ENCODE data around the gene SSPN.

SSPN gene

DNA sequence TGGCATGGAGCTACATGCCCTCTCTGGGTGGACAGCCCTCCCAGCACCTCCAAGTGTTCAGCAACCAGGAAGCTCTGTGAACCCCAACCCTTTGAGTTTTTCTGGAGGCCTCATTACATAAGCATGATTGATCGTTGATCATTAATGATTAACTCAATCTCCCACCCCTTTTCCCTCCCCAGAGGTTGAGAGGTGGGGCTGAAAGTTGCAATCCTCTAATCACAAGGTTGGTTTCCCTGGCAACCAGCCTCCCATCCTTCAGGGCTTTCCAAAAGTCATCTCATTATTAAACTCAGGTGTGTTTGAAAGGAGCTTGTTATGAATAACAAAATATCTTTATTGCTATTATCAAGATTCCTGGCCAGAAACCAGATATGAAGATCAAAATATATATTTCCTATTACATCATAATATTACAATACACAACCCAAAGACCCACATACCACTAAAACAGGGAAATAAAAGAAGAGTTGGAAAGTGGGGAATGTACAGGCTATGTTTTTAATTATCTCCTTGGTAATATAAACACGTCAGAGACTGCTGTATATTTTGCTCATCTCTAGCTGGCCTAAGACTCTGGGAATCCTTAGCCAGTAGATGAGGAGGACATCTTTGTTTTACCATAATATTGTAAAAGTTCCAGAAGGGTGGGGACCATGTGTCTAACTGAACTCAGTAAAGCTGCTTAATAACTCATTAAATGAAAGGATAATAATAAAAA lies 73.6 kb downstream of the SSPN start:
- DNase-seq: no peak

DNA sequence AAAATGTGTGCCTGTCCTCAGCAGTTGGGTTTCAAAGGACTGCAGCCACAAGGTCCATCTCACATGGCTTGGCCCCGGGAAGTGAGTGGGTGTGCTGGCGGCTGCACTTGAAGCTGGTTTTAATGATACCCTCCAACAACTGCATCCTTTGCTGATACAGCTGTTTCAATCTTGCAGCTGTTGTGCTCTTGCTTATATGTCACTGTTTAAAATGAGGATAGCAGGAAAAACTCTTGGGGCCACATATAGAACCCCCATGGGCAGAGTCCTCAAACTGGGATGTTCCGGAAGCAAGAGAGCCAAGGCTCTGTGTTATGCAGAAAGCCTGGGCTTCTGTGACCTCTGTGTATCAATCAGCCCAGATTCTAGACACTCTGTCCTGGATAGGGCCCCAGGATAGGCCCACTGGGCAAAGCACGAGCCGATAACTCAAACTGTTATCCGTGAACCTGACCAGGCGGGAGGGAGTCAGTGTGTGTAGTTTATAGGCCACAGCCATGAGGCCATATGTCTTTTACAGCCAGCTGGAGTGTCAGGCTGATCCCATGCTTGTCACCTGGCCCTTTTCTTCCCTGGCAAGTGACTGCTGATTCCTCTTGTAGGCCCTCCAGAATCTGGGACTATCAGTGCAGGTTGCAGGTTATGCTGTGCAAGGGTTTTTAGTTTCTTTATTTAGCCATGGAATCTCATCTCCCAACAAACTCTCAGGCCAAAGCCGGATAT lies 74.3 kb downstream of the SSPN start:
- DNase-seq: no peak

DNA sequence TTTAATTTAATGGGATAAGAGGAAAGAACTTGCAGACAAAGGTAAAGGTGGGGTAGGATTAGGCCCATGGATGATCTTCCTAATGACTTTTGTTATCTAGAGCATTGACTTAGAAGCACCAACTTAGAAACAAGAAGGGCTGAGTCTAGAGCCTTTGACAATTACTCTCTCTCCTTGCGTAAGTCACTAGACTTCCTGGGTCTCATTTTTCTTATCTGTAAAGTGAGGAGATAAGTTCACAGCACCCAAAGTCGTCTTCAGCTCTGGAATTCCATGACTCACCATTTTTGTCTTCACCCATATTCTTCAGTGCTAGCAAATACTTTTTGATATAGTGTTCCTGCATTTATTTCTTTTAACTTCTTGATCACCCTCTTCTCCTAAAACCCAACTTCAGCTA lies 75.7 kb downstream of the SSPN start:
- DNase-seq: no peak

DNA sequence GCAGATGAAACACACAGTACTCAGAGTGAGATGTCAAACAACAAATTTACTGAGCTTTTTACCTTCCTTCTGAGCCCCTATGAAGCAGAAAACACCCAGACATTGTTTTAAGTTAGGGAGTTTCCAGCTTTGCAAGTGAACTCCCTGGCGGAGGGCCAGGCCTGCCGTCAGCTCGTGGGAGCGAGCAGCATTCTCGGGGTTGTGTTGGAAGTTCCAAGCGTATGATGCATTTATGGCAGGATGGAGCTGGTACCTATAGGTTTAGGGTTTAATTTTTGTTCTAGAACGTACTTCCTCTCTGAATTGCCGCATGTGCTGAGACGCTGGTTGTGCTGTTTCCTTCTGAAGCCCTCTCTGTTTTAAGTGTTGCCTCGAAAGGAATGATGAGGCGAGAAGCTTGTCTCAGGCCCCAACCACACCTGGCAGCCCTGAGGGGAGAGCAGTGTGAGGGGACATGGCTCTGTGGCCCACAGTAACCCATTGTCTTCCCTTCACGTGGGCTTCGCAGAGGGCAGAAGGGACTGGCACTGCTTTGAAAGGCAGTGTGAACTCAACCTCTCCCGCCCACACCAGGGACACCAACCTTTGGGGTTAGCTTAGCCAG lies 76.6 kb downstream of the SSPN start:
- DNase-seq: no peak

DNA sequence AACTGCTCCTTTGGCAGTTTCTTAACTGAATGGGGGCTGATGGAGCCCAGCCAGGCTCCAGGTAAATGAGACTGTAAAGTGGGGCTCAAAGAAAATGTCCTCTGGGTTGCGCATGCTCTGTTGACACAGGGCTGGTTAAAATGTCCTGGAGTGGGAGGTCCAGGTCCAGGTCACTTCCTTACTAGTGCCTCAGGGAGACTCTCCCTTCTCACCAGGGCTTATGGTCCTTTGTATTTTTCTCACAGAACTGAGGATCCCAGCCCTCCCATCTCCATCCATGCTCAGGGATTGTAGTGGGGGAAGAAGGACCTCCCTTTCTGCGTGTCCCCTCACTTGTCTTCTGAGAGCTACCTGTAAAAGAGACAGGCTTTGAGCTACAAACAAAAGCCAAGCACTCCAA lies 77.5 kb downstream of the SSPN start:
- DNase-seq: no peak

DNA sequence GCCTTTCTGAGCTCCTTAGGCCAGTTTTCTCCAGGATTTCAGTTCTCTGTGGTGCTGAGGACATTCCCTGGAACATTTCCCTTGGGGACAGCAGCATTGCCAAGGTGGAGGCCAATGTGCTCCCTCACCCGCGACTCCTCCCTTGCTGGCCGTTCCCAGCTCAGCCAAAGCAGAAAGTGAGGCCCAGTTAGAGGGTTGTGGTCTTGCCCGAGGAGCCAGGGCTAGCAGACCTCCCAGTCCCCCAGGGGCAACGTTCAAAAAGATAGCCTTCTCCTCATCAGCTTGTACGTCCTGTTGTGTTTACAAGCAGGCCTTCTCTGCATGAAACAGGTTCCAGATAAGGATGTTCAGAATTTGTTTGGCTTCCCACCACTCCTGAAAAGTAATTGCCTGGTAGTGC lies 78.4 kb downstream of the SSPN start:
- no peak for DNase-seq

DNA sequence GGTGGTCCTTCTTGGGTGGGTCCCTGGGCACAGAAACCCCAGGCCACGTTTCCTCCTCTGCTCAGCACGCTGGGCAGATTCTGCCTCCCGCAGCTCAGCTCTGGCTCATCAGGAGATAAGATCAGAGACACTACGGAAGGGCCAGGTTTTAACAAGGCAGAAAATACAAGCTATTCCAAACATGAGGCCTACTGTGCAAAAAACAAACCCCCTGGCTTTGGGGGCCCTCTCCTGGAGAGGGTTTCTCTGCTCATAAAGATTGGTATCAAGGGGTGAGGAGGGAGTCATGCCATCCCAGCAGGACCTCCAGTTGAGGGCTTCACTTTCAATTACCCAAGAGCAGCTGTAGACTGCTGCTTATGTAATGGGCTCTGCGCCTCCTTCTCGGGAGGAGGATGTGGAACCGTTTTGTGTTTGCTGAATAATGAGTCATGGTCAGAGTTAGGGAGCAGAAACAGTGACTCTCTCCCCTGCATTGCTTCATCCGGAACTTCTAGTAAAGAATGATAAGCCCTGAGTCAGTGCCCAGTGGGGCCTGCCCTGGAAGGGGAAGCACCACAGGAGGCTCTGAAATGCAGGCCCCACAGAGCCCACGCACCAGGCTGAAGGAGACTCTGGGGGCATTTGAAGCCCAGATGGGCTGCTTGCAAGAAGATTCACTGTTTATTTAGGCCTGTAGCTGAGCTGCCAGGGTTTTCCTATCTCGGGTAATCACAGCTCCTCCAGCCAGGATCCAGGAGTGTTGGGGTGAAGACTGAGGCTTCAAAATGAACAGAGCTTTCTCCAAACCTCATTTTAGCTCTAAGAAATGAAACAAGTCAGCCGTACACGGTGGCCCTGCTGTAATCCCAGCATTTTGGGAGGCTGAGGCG lies 79.3 kb downstream of the SSPN start:
- DNase-seq: no peak

DNA sequence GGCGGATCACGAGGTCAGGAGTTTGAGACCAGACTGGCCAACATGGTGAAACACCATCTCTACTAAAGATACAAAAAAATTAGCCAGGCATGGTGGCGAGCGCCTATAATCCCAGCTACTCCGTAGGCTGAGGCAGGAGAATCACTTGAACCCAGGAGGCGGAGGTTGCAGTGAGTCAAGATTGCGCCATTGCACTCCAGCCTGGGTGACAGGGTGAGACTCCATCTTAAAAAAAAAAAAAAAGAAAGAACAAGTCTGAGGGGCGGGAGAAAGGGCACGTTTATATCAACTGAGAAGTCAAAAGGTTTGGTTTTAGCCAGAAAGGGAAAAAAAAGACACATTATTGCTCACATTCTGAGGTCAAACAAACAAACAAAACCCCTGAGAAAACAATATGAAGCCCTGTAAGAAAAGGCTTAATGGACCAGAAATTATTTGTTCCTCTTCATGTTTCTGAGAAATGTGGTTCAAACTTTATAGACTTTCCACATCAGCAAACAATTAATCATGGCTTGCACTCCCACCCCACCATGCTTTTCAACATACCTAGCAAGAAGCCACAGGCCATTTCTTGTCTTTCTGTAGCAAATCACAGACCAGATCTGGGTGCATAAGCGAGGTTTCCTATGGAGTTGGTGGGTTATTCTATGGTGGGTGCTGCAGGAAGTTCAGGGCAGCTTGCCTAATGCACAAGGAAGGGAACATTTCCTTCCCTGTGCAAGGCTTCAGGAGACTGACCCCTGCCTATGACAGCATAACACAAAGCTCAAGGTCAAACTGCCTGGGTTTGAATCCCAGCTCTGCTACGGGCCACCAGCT lies 80.1 kb downstream of the SSPN start:
- DNase-seq: no peak

DNA sequence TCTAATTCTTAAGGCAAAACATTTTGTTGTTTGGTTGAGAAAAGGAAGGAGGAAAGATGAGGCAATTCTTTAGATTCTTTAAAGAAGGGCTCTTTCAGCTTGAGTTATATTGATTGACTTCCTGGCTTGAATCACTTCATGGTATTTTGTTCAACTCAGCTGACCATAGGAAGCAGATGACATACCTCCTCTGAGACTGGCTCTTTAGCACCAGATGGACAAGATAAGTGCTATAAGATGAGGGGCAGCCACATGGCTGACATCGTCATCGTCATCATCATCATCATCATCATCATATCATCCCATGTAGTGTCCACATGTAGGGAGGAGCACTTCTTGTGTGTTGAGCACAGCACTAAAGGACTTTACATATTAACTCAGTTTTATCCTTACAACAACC lies 81.3 kb downstream of the SSPN start:
- DNase-seq: no peak

DNA sequence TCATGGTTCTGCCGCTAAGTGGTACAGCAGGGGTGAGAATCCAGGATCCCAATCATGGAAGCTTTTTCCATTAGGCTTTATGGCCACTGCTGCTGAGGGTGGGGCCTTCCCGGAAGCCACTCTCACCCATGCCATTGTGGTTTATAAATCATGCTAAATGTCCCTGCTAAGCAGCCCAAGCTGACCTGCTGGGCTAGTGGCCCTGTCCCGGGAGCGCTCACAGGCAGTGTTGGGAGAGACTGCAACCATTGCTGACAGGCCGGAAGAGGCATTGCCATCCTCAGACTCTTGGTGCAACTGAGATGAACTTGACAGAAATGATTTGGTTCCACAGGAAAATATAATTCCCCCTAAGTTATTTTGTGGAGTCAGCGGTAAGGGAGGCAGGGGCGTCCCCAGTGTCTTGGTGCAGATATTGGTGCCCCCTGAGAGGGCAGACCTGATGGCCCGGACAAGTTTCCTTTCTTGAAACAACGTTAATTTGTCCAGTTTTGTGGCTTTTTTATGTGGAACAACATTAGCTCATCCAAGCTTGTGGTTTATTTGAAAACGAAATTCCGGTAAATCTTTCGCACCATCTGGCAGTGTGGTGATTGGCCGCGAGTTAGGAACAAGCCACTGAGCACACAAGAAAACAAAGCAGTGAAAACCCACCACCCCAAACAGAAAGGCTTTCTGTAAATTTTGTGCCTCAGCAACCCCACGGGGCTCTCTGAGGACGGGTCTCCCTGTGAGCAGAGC lies 82.3 kb downstream of the SSPN start:
- no peak for DNase-seq

DNA sequence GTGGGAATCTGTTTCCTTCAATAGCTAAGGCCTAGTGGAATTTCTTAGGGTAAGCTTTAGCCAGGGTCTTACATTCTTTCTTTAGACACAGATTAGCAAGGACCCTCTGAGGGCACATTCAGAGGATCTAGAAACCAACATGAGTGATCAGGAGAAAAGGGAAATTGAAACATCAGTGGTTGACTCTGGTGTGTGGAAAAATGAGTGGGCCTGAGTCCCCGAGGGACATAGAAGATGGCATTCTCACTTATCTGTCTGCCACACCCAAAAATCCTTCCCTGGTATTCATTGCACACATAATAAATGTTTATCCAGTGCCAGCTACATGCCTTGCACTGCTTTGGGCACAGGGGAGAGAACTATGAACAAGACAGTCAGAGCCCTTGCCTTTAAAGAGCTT lies 82.9 kb downstream of the SSPN start:
- no peak for DNase-seq

DNA sequence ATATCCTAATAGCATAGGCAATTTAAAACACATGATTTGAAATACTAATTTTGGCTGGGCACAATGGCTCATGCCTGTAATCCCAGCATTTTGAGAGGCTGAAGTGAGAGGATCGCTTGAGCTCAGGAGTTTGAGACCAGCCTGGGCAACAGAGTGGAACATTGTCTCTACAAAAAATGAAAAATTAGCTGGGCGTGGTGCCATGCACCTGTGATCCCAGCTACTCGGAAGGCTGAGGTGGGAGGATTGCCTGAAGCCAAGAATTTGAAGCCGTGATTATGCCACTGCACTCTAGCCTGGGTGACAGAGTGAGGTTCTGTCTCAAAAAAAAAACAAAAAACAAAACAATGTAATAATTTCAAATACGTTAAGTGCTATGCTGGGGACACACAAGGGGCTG lies 83.3 kb downstream of the SSPN start:
- no peak for DNase-seq

DNA sequence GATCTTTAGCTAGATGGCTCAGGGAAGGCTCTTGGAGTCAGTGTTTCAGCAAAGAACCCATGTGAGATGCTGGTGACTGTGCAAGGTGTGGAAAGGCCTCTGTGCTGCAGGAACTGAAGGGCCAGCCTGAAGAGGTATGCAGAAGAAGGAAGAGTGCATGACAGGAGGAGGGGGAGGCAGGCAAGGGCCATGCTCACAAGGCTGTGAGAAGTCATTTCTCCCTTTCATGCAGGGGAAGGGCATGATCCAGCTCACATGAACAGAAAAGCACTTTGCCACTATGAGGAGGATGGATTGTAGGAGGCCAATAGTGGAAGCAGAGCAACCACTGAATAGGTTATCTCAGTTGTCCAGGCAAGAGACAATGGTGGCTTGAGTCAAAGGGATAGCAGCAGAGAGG lies 83.7 kb downstream of the SSPN start:
- no peak for DNase-seq

DNA sequence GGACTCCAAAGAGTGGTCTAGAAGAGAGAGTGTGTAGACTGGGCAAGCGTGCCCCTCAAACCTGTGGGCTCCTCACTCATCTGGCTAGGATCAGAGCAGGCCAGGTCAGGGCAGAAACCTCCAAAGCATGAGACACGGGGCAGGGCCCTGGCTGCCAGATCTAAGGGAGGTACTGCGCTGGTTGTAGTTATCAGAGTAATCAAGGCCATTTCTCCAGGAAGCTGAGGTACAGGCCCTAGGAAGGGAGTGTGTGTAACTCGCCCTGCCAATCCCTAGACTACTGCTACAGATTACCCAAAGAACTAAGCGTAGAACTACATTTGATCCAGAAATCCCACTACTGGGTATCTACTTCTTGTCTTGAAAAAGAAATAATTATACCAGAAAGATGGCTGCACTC lies 84.5 kb downstream of the SSPN start:
- no peak for DNase-seq

DNA sequence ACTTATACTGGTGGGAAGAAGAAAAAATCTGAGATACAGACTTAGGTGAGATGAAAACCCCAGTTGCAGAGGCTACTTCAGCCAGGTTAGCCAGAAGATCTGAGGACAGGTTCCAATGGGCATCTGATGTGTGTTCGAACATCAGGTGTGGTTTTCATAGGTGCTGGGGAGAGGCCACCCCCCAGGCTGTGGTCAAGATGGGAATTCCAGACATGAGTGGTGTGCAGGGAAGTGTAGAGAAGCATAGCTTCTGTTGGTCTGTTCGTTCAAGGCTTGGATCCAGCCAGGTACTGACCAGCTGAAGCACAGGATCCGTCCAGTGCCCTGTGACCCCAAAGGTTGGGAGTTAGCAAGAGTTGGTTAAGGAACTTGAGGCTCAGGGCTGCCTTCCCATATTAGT lies 85.5 kb downstream of the SSPN start:
- no peak for DNase-seq

DNA sequence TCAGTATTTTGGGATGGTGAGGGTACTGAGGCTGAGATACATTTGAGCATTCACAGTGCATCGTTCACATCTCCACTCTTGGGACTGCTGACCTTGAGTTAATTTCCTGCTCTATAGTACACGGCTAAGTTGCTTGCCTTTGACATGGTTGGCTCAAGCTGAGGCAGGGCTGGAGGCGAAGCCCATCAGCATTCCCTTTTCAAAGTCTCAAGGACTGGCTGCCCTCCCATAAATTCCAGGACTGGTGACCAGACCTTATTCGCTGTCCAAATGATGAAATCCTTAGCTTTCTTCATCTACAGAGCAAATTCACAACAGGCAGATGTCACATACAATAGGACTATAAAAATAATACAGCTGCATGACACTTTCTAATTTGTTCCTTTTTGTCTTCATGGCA lies 85.9 kb downstream of the SSPN start:
- DNase-seq: no peak

DNA sequence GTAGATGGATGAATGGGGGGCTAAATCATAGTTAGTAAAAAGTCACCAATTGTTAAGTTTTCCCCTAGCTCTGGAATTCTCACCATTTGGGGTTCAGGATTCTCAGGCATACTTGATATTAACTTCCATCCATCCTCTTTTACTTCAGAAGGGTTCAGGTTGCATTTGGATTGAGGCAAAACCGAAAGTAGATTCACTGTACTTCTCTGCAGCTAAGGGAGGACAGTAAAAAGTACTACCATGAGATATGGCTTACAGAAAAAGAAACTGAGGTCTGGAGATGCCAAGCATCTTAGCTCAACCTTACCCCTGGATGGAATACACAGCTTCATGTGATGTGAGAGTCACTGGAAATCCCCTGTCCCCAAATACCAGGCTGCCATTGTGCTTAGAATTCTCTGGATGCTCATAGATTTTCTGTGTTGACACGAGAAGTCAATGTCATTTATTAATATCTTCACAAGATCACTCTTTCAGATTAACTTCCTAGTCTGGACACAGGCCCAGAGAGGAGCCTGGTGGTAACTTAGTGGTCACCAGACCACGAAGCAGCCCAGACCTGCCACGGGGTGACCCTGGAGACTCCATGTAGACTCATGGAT lies 87.1 kb downstream of the SSPN start:
- no peak for DNase-seq

DNA sequence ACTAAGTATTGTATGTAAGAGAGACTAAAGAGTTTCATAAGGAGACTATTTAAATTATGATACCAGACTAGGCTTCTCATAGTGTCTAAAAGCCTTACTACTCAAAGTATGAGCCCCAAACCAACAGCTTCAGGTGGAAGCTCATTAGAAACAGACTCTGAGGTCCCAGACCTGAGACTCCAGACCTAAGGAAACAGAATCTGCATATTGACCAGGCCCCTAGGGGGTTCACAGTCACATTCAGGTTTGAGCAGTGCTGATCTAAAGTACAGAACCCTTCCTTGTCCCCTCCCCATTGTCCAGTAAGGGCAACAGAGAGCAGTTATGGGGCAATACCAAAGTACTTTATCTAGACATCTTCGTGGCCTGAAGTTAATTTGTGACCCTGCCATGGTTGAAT lies 87.7 kb downstream of the SSPN start:
- DNase-seq: no peak

DNA sequence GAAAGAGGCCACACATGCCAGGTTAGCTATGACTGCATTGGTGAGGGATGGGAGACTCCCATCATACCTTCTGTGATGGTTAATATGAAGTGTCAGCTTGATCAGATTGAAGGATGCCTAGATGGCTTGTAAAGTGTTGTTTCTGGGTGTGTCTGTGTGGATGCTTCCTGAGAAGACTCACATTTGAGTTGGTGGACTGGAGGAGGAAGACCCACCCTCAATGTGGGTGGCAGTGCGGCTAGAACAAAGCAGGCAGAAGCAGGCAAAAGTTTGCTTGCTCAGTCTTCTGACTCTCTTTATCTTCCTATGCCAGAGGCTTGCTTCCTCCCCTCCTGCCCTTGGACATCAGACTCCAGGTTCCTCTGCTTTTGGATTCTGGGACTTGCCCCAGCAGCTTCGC lies 88.2 kb downstream of the SSPN start:
- DNase-seq: no peak

DNA sequence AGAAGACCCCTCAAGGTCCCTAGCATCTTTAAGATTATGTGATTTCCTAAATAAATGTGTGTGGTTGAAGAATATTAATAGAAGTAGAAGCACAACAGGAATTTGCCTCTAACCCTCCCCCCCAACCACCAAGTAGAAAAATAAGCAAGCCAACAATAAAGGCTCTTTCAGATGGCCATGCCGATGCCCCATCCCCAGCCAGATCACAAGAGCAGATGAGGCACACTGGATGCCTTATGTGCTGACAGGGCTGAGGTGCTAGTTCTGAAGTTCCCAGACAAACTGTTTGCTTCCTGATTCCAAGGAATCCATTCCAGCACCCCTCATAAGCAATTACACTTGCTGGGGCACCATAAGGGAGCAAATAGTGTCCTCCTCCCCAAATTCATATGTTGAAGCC lies 90.0 kb downstream of the SSPN start:
- no peak for DNase-seq

DNA sequence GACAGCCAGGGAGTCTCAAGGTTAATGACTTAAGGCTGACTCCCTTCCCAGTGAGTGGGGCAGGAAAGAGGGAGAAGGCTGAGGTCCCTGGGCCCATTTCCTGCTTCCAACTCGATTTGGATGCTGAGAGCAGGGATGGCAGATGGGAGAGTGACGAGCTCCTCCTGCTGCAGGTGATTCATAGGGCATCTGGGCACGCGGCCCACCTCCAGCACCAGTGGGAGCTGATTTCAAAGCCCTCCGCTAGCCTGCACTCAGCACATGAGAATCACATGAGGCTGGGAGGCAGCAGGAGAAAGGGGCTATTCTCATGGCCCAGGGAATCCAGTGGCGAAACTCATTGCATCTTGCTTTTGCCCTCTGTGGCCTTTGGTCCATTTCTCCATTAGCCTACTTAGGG lies 90.8 kb downstream of the SSPN start:
- DNase-seq: no peak

Data from activated gamma-delta T cell (primary cell).